Measurements from ENCODE around the gene PDE1C. TPM values are rescaled to one million over a fixed set of nuclear protein-coding genes. Genes with fewer than 3 reads are reported as not detected.

PDE1C gene
- polyA plus RNA-seq, 1 of the 3 experiments (the other 2 are of a cell fraction) = 4.6 TPM

- H3K9ac ChIP-seq = no peak overlapping the region
- POLR2A ChIA-PET = no interaction called here
- 14% methylated on average over 2 of the region's 2 CpGs for WGBS (ENCODE audit: low lambda C conversion rate)
- H3F3A ChIP-seq (replicated peaks; ENCODE audit: insufficient read depth) = no peaks in the 10 kb centered on the region
- TF ChIP-seq TAF1 (IDR thresholded peaks at IDR 0.05; ENCODE audit: borderline replicate concordance, low read depth, low read length) = no peak
- no peak for TF ChIP-seq TCF12 (IDR thresholded peaks at IDR 0.05)
- TF ChIP-seq ELF1 (IDR thresholded peaks at IDR 0.05) = no peak
- no peak for TF ChIP-seq RAD21 (IDR thresholded peaks at IDR 0.05; ENCODE audit: low read length)
- TF ChIP-seq FOXM1 (IDR thresholded peaks at IDR 0.05; ENCODE audit: low read depth) = no peak
- no peak for TF ChIP-seq YY1 (IDR thresholded peaks at IDR 0.05; ENCODE audit: low read depth)
- TF ChIP-seq USF1 (IDR thresholded peaks at IDR 0.05; ENCODE audit: borderline replicate concordance, low read depth) = no peak
- no peak for TF ChIP-seq JUND (IDR thresholded peaks at IDR 0.05)
- TF ChIP-seq MXI1 (IDR thresholded peaks at IDR 0.05; ENCODE audit: low read depth, low read length) = no peak
- TF ChIP-seq EP300 (IDR thresholded peaks at IDR 0.05; ENCODE audit: borderline replicate concordance in 1 of 2, low read depth in 1 of 2, low read length in 1 of 2) = no peak
- no peak for TF ChIP-seq RFX5 (IDR thresholded peaks at IDR 0.05; ENCODE audit: low read length)
- TF ChIP-seq POLR2AphosphoS5 (IDR thresholded peaks at IDR 0.05; ENCODE audit: low read depth, low read length) = no peak
- TF ChIP-seq IRF3 (IDR thresholded peaks at IDR 0.05; ENCODE audit: low read depth, low read length) = no peak
- H3K9me3 ChIP-seq = no peaks in the 10 kb centered on the region
- H3K4me3 ChIP-seq (ENCODE audit: low read depth in 2 of 2, low read length in 1 of 2) = no peak overlapping the region
- H3K4me2 ChIP-seq = no peak overlapping the region
- CTCF ChIA-PET = no interaction called here
- H3K4me1 ChIP-seq (ENCODE audit: control insufficient read depth in 1 of 2, insufficient read depth in 2 of 2, low read depth in 1 of 2, low read length in 1 of 2) = 0 out of 4 replicates have a peak, but pooled peaks cover 0 to 7% of the 10 kb centered on the region in 2 experiments
- no peaks in the 10 kb centered on the region for H3K79me2 ChIP-seq (ENCODE audit: insufficient read depth)
- H4K20me1 ChIP-seq (ENCODE audit: insufficient read depth) = no peaks in the 10 kb centered on the region
- H3K27me3 ChIP-seq (ENCODE audit: insufficient read depth) = no peaks in the 10 kb centered on the region; the same call in 1 of the 2 replicates
- H2AFZ ChIP-seq (ENCODE audit: low read depth) = no peak overlapping the region
- H3K36me3 ChIP-seq (replicated peaks in 1 of 2; ENCODE audit: control insufficient read depth in 1 of 2, insufficient read depth in 2 of 2, low read length in 1 of 2) = no peaks in the 10 kb centered on the region
- H3K27ac ChIP-seq (ENCODE audit: low read depth in 2 of 2, low read length in 1 of 2) = no peak overlapping the region
- H3K9me2 ChIP-seq = no peaks in the 10 kb centered on the region
- no peak for DNase-seq
Measured at GRCh38 chr7:32078824-32079223, 8.6 kb upstream of the PDE1C start.

- Histone ChIP-seq H3K27ac (ENCODE audit: low read depth in 2 of 2, low read length in 1 of 2) (no peak overlapping the region), H3K27me3 (ENCODE audit: insufficient read depth) (peaks cover 1% of the 10 kb centered on the region; the same call in 1 of the 2 replicates), H3K9me3 (no peaks in the 10 kb centered on the region), H2AFZ (ENCODE audit: low read depth) (no peak overlapping the region), H3K4me3 (ENCODE audit: low read depth in 2 of 2, low read length in 1 of 2) (no peak overlapping the region), H3K79me2 (ENCODE audit: insufficient read depth) (no peaks in the 10 kb centered on the region), H3K36me3 (replicated peaks in 1 of 2; ENCODE audit: control insufficient read depth in 1 of 2, insufficient read depth in 2 of 2, low read length in 1 of 2) (no peaks in the 10 kb centered on the region), H3F3A (replicated peaks; ENCODE audit: insufficient read depth) (no peaks in the 10 kb centered on the region), H4K20me1 (ENCODE audit: insufficient read depth) (no peaks in the 10 kb centered on the region), H3K4me1 (ENCODE audit: control insufficient read depth in 1 of 2, insufficient read depth in 2 of 2, low read depth in 1 of 2, low read length in 1 of 2) (0 out of 4 replicates have a peak, but pooled peaks cover 0 to 7% of the 10 kb centered on the region in 2 experiments), H3K9me2 (no peaks in the 10 kb centered on the region), H3K9ac (no peak overlapping the region), H3K4me2 (no peak overlapping the region)
- ChIA-PET POLR2A (no interaction called here), CTCF (no interaction called here)
- DNase-seq = no peak
- 32% methylated on average over 5 of the region's 5 CpGs for WGBS (ENCODE audit: low lambda C conversion rate)
- TF ChIP-seq USF2 (IDR thresholded peaks at IDR 0.05; ENCODE audit: borderline replicate concordance, low read depth, low read length) = no peak
- TF ChIP-seq ELF1 (IDR thresholded peaks at IDR 0.05) = no peak
- no peak for TF ChIP-seq TAF1 (IDR thresholded peaks at IDR 0.05; ENCODE audit: borderline replicate concordance, low read depth, low read length)
- TF ChIP-seq FOSL2 (IDR thresholded peaks at IDR 0.05; ENCODE audit: borderline replicate concordance, low read depth) = no peak
- no peak for TF ChIP-seq MAX (IDR thresholded peaks at IDR 0.05; ENCODE audit: low read depth)
- no peak for TF ChIP-seq REST (IDR thresholded peaks at IDR 0.05; ENCODE audit: low read depth, low read length)
- no peak for TF ChIP-seq FOXJ3 (CRISPR knock-in tag; IDR thresholded peaks at IDR 0.05)
- no peak for TF ChIP-seq RFX5 (IDR thresholded peaks at IDR 0.05; ENCODE audit: low read length)
- no peak for TF ChIP-seq ZBTB33 (IDR thresholded peaks at IDR 0.05; ENCODE audit: borderline replicate concordance, low read depth)
Measured at GRCh38 chr7:32077806-32078205, 7.6 kb upstream of the PDE1C start.

Measured in SK-N-SH (cell line).